NCI-H1417 (cell line): ENCODE results near the gene SNX10.
A peak's percentile ranks its signal among the peaks of the same experiment; 100 is the strongest.

Experiments
- DNase-seq, 3 experiments: peaks; one replicate each; lab custom pipeline; 2025; lab: John Stamatoyannopoulos, UW

Gene SNX10

DNA sequence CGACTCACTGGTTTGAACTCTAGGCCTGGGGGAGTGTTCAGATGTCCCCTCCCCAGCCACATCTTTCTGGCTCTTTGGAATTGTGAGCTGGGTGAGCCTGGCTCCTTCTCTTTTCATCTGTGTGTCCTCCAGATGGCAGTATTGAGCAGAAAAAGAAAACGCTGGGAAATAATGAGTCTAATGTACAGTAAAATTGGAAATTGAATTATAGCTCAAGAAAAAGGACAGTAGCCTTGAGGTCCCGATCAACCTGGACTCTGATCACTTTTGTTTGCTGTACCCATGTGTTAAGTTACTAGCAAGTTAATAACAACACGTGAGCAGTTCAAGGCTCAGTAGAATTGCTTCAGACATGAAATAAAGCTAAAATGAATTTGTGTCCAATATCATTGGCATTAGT is 77.9 kb downstream of the SNX10 start:
- peak; percentile 68 to 93 (median 82) for DNase-seq

DNA sequence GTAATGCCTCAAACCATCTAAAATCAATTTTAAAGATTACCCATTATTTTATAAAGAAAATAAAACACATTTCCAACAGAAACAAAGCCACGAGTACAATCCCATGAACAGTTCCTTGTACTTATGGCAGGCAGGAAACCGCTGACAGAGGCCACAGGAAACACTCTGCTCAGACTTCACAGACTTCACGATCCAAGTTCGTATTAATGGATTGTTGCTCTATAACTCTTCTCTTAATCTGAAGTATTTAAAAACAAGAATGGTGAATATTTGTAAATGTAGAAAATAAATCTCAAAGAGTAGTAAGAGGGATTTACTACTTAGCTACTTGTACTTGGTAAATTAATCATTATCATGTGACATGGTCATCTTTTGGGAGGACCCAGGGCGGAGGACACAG is 78.3 kb downstream of the SNX10 start:
- DNase-seq = peak in 2 of 3 experiments; percentile 35 to 70

DNA sequence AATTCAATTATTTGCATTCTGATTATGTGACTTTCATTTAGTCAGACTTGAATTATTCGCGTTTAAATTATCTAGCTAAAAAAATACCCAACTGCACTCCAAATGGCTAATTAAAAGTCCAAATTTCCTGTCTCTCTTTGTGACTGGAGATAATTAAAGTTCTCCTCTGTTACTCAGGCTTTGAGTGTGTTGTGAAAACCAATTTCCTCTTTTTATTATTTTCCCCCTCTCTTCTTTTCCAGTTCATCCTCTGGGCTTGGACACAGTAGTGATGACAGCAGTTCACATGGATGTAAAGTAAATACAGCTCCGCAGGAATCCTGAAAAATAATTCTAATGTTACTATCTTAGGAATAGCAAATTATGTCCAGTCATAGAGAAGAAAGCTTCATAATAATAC is 80.6 kb downstream of the SNX10 start:
- peak in 2 of 3 experiments; percentile 39 to 83 for DNase-seq

DNA sequence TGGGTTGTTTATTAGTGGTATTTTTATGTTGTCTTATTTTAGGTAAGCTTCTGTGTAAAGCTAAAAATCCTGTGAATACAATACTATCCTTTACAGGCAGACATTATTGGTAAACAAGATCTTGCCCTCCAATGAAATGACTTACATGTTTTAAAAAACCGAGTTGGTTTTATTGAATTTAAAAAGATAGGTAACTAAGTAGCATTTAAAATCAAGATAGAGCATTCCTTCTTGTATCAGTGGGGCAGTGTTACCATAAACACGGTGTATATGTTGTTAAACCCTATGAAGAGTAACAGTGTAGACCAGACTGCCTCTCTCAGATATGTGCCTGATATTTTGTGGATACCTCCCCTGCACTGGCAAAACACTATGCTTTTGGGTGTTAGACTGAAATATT is 81.0 kb downstream of the SNX10 start:
- DNase-seq = peak in 2 of 3 experiments; percentile 28 to 83

DNA sequence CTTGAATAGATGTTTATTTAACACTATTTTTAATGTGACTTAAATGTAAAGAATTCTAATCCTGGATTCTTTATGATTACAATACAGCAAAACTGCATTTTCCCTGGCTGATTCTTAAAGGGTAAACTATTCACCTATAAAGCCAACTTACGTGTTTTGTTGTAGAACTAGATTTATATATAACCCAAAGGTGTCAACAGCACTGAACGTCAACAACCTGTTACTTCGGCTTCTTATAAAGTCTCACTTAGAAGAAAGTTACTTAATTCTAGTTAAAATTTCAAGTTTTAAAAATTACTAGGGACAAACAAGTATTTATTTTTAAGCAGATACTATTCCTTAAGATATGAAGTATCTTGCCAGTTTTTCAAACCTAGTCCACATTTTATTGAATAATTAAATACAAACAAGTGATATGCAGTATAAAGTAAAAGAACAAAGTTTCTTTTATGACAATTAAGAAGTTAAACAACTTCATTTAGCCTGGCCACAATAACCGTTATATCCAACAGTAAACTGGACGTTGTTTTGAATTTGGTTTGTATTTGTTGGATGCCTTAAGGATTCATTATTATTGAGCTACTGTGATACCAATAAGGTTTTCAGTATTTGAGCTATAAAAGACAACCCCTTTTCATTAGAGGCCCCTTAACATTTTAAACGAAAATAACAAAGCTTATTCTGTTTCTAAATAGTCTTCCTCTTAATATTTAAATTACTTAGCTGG is 83.1 kb downstream of the SNX10 start:
- peak in 2 of 3 experiments; percentile 52 to 80 for DNase-seq

DNA sequence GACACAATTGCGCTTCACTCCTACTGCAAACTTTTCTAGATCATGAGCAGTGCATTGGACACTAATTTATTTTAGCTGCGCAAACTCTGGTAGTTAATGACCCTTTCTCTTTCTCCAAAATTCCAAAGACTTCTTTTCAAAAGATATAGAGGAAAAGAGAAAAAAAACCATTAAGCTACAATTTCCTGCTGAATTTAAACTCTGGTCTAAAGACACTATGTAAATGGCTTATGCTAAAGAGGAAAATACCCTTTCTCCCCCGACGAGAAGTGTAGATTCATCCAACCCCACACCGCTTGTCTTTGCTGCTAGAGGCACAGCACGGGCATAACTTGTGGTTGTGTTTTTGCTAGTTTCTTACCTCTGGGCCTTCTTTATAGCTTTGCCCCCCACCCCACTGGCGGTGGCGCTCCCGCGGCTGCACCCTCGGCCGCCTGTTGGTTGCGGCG is 84.1 kb downstream of the SNX10 start:
- DNase-seq = peak in 2 of 3 experiments; percentile 78 to 95

DNA sequence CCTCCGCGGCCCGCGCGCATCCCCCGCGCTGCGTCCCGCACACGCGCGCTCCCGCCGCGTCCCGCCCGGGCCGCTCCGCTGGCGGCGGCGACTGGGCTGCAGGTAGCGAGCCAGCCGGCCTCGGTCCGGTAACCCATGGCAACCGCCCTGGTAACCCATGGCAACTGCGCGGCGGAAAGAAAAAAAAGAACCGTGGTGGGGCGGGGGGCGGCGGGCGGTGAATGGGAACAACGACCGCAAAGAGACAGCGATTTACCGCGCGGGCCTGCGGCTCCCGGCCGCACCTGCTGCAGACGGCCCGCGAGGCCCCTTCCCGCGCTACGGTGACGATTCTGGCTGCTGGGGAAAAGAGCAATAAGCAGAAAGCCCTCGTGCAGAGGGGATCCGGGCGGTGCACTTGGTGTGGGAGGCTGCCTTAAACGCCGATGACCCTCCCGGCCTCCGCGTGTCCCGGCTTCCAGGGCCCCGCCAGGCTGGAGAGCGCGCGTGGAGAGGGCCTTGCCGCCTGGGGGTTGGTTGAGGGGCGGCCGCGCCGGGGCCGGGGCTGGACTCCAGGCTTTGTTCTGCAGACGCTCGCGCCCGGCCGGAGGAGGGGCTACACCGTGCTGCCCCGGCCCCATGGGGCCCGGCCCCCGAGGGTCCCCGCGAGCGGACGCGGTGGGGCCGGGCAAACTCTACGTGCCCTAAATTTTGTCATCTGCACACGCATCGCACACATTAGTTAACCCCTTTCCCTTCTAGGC is 84.7 kb downstream of the SNX10 start:
- peak; percentile 89 to 96 (median 95) for DNase-seq

DNA sequence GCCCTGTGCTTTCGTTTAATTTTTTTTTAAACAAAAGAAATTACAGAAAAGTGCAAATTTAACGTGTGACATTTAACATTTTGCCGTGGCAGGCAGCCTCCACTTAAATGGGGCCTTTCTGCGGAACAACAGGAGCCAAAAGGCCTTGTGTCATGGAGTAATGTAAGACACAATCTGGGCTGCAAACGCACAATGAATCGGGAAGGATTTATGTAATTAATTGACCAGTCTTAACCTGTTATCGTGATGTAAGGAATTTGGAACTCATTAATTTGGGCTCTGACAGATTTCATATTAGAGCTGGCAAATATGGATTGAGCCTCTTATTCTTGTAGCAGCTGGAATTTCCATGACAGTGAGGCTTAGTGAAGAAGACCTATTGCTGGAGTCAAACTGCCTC is 86.4 kb downstream of the SNX10 start:
- peak in 2 of 3 experiments; percentile 65 to 77 for DNase-seq

DNA sequence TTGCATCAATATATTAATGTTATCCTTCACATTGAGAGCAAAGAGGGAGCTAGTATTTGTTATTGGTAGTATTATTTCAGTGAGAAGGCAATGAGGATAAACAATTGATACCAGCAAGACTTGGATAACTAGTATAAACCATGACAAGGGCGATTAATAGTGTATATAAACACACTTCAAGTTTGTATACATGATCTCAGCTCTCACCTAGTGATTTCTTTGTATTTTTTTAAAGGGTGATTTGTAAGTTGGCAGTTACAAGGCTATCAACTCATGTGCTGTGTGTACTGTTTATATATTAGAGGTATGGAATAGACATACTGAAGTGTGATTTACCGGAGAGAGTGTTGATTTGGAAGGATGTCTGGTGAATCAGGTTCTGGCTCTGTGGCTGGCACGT is 88.0 kb downstream of the SNX10 start:
- peak in 2 of 3 experiments; percentile 25 to 63 for DNase-seq

DNA sequence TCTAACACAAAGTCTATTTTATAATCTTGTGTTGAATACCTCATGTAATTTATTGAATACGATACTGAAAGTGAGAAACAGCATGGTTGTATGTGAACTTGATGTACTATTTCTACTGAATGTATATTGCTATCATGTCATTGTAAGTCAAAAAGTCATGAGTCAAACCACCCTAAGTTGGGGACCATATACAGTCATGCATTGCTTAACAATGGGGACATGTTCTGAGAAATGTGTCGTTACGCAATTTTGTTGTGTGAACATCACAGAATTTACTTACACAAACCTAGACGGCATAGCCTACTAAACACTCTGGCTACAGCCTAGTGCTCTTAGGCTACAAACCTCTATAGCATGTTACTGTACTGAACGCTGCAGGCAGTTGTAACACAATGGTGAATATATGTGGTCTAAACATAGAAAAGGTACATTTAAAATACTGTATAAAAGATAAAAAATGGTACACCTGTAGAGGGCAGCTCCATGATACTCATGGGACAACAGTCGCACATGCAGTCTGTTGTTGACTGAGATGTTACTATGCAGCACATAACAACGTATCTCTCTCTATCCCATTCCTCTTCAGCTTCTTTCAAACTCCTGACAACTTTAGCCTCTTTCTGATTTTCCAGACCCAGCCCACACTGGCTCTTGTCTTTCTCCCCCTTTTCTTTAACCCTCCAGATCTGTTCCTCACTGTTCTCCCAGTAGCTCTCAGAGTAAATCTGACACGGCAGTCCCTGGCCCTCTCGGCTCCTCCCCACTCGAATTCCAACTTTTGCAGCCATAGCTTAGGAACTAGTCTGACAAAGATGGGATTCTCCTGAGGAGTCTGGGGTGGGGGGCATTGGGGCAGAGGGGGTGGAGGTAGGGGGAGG is 90.1 kb downstream of the SNX10 start:
- DNase-seq = no peak

DNA sequence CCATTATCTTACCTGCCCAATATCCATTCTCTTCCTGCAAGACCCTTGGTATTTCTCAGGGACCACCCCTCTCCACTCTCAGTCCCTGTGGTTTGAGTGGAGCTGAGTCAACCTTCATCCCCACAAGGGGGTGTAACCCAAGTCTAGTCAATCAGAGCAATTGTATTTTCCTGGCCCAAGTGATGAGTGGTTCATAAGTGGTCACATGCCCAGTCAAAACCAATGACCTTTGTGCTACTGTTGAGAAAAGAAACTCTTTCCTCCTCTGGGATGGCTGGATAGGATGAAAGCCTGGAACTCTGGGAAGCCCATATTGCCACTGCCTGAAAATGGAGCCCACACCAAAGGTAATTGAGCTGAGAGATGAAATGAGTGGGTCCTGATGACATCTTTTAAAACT is 93.6 kb downstream of the SNX10 start:
- no peak for DNase-seq

DNA sequence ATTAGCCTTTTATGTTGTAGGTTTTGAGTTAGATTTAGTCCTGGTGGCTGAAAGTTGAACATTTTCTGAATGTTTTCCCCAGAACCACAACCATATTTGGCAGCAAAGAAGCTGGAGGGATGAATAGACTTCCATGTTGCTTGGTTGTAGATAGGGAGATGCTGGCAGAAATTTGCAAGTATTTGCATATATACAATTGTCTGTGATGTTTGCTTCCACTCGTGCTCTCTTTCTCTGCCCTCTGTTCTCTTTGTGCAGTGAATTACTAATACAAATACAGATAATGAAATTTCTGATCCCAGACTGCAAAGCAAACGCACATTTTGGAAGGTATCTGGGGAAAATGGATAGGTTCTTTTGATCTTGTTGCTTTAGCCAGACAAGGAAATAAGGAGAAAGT is 96.1 kb downstream of the SNX10 start:
- DNase-seq = no peak

DNA sequence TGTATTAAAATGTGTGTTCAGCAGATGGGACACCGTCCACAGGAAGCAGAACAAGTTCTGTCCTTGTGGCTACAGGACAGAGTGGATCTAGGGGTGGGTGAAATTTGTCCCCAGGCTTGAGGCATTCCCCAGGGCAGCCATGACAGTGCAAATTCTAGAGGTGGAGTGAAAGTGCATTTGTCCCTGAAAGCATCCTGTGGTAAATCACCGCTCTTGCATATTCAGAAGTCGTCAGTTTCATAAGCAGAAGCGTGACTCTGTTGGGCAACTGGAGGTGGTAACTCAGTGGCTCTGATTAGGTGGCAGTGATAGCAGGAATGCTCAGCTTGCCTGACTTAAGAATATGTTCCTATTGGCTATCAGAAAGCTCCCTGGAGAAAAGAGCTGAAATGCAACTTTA is 96.6 kb downstream of the SNX10 start:
- DNase-seq = no peak

DNA sequence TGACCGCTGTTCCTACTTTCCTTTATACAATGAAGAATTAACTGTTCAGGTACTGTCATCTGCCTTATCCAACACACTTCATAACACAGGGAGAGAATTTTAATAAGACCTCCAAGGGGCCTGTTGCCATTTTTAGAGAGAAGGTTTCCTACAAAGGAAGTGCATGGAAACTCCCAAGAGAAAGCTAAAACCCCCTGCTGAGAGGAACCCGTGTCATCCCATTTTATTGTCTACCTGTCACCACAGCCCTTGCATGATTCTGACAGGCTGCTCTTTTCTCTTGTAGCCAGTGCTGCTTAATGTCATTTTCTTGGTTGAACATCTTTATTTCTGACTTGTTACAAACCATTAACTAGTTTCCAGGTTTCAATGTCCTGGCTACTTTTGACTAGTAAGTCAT is 98.4 kb downstream of the SNX10 start:
- peak in 1 of 3 experiments; percentile 38 for DNase-seq

DNA sequence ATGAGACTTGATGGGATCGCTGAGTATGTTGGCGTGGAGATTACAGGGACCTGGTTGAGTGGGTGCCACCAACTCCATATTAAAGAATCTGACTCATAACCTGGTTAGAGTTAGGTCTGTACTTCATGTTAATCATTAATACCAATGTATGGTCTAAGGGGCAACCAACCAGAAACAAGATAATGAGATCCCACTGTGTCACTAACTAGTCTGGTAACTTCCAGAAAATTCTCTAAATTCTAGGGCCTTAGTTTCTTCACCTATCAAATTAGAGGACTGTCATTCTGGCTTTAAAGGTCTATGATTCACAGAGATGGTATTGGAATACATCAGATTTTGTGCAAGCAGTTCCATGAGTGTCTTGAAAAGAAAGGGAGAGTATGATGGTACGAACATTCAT is 102.2 kb downstream of the SNX10 start:
- DNase-seq = no peak

DNA sequence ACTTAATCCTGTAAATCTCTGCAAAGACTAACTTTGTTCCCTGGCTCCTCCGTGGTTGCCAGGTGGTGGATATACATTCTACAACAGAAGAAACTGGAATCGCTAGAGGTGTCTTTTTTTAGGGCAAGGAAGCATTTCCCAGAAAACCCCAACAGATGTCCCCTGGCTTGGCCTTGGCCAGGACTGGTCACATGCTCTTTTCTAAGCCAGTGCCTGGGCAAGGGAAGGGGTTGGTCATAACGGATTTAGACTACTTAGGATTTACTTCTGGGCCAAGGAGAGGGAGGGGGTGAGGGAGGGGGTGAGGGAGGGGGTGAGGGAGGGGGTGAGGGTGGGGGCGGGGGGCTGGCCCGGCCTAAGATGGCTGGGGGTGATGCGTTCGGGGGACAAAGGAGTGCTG is 105.7 kb downstream of the SNX10 start:
- DNase-seq = no peak

DNA sequence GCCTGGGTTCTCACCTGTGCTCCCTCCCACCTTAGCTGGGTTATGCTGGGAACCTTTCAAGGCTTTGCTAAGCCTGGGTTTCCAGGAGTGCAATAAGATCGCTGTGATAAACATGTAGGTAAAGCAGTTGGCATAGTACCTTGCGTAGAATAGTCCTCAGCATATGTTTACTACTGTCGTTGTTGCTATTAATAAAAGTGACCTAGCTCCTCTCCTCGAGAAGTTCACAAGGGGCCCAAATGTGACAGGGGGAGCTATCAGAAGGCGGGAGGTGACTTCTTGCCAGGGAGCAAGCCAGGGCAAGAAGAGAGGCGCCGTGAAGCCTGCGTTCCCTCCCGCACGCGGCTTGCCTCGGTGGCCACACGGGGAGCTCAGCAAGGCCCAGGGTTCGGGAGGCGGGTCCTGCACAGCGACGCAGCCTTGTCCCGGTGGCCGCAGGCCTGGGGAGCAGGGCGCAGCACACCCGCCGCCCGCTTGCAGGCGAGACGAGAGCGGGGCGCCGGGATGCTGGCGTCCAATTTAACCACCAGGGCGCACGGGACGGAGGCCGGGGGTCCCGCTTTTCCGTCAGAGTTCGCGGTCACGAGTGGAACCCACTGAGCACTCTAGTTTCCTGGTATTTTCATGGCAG is 106.2 kb downstream of the SNX10 start:
- DNase-seq = peak in 2 of 3 experiments; percentile 92 to 95

DNA sequence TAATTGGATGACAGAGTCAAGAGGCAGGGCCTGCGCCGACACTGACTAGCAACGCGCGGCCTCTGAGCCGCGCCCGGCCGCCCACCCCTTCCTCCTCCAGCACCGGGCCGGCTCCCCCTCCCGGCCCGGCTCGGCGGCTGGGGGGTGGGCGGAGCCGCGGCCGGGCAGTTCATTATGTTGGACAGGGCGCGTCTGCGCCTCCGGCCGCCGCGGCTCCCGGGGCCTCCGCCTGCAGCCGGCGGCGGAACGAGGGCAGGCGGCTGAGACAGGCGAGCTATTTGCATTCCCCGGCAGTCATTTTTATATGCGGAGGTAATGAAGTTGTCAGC is 106.7 kb downstream of the SNX10 start:
- DNase-seq = peak; percentile 63 to 96 (median 95)

DNA sequence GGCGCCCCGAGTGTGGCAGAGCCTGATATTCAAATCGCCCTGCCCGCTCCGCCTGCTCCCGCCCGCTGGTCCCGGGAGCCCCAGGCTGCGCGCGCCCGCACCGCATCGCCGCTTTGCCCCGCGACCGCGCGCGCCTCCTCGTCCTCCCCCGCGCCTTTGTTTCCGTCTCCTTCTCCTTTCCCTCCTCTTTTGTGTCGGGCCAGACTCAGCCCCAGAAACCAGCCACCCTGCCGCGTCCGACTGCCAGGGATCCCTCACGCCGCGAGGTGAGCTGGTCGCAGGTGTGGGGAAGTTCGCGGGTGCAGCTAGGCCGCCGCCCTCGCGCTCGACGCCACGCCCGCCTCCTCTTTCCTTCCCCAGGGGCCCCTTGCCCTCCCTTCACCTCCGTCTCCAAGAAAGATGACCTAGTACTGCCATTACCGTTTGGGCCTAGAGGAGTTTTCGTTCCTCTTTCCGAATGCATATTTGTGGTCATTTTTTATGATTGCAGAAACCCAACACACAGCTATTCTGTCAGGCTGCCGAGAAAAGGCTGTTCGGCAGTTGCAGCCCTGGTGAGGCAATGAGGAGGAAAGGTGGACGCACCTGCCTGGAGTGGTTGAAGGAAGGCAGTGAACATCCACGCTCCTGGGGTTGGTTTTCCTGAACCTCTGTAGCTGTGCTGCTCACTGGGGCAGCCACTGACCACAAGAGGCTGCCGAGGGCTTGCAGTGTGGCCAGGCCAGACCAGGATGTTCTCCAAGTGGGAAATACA is 107.3 kb downstream of the SNX10 start:
- peak; percentile 79 to 96 (median 96) for DNase-seq

DNA sequence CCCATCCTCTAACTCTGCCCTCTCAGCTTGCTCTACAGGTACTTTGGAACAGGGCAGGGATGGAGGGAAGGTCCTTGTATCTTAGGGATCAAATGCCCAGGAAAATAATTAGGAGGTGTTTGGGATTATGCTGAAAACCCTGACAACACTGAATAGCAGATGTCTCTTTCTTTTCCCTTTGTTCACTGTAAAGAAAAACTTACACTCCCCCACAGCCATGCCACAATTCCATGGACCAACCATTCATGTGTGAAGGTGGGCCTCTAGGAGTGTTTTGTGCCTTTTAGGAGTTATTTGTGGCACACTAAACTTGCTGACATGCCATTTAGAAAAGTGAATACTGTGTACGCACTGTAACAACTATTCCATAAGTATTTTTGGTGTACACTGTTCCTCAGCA is 108.1 kb downstream of the SNX10 start:
- DNase-seq = peak in 2 of 3 experiments; percentile 13 to 51

DNA sequence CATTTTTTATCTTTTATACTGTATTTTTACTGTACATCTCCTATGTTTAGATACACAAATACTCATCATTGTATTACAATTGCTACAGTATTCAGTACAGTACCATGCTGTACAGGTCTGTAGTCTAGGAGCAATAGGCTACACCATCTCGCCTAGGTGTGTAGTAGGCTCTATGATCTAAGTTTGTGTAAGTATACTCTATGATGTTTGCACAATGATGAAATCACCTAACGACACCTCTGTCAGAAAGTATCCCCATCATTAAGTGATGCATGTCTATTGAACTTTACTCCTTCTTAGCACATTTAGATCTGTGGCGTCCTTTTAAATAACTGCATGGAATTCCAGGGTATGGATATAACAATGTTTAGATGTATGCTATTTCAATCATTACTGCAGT is 112.0 kb downstream of the SNX10 start:
- DNase-seq = no peak
